ENCODE measurements around the gene ADAMTS8. TPM values are rescaled to one million over a fixed set of nuclear protein-coding genes. Genes with fewer than 3 reads are reported as not detected.

The ADAMTS8 gene
- polyA plus RNA-seq, 1 of the 3 experiments (the other 2 are of a cell fraction): not detected

DNA sequence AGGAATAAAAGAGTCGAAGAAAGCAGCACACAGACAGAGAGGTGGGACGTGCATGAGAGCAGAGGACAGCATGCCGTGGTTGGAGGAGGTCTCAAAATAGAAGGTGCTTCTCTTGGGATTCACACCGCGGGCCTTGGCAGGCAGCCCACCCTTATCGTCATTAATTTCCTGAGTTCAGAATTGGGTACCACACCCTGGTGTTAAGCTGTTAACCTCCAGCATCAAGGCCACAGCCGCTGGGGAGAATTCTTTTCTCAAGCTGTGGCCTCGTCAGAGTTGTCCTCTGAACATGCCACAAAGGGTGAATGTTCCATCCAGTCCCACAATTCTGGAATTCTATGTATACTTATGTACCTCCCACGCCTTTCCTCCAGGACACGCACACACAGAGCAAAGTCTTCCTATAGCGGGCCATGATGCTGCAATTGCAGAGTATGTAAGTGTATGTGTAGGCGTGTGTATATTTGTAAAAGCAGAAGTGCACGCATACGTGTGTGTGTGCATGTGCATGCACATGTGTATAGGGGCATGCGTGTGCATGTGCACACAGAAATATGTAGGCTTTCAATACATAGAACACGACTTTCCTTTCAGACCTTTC lies 39.0 kb downstream of the ADAMTS8 start:
- H3K4me3 ChIP-seq (ENCODE audit: low read depth in 2 of 2, low read length in 1 of 2): no peak overlapping the region
- no peak overlapping the region for H2AFZ ChIP-seq (ENCODE audit: low read depth)
- H4K20me1 ChIP-seq (ENCODE audit: insufficient read depth): no peaks in the 10 kb centered on the region
- H3K4me1 ChIP-seq (ENCODE audit: control insufficient read depth in 1 of 2, insufficient read depth in 2 of 2, low read depth in 1 of 2, low read length in 1 of 2): no peaks in the 10 kb centered on the region; a peak in 1 of 4 replicates
- ChIA-PET POLR2A (no interaction called here), CTCF (interaction anchor here (1.2 to 2.3 kb wide), 3 partner anchors 41 to 477 kb away, joined by 3 to 5 read pairs (median 3); no protein-coding TSS in a partner anchor)
- no peaks in the 10 kb centered on the region for H3K9me2 ChIP-seq
- H3K4me2 ChIP-seq: no peak overlapping the region
- no peaks in the 10 kb centered on the region for H3K79me2 ChIP-seq (ENCODE audit: insufficient read depth)
- no peaks in the 10 kb centered on the region for H3K36me3 ChIP-seq (replicated peaks in 1 of 2; ENCODE audit: control insufficient read depth in 1 of 2, insufficient read depth in 2 of 2, low read length in 1 of 2)
- H3F3A ChIP-seq (replicated peaks; ENCODE audit: insufficient read depth): no peaks in the 10 kb centered on the region
- no peaks in the 10 kb centered on the region for H3K9me3 ChIP-seq
- no peak overlapping the region for H3K27ac ChIP-seq (ENCODE audit: low read depth in 2 of 2, low read length in 1 of 2)
- H3K27me3 ChIP-seq (ENCODE audit: insufficient read depth): no peaks in the 10 kb centered on the region; the same call in 1 of the 2 replicates
- WGBS (ENCODE audit: low lambda C conversion rate): 78% methylated on average over 13 of the region's 16 CpGs
- TF ChIP-seq SIN3A (IDR thresholded peaks at IDR 0.05; ENCODE audit: borderline replicate concordance, low read depth, low read length): no peak
- TF ChIP-seq FOSL2 (IDR thresholded peaks at IDR 0.05; ENCODE audit: borderline replicate concordance, low read depth): no peak
- TF ChIP-seq CHD2 (IDR thresholded peaks at IDR 0.05; ENCODE audit: low read length, partially characterized antibody): no peak
- TF ChIP-seq EP300 (IDR thresholded peaks at IDR 0.05; ENCODE audit: borderline replicate concordance in 1 of 2, low read depth in 1 of 2, low read length in 1 of 2): no peak
- no peak for TF ChIP-seq MEF2A (IDR thresholded peaks at IDR 0.05; ENCODE audit: borderline replicate concordance, low read depth)
- no peak for TF ChIP-seq RXRA (IDR thresholded peaks at IDR 0.05; ENCODE audit: borderline replicate concordance, low read depth)
- TF ChIP-seq RCOR1 (IDR thresholded peaks at IDR 0.05; ENCODE audit: low read length): no peak
- TF ChIP-seq TEAD4 (IDR thresholded peaks at IDR 0.05; ENCODE audit: borderline replicate concordance, insufficient read depth): no peak
- no peak for TF ChIP-seq SMC3 (IDR thresholded peaks at IDR 0.05; ENCODE audit: low read depth, low read length)
- no peak for TF ChIP-seq TAF1 (IDR thresholded peaks at IDR 0.05; ENCODE audit: borderline replicate concordance, low read depth, low read length)
- no peak for TF ChIP-seq RAD21 (IDR thresholded peaks at IDR 0.05; ENCODE audit: low read length)
- TF ChIP-seq EZH2phosphoT487 (IDR thresholded peaks at IDR 0.05; ENCODE audit: borderline replicate concordance, low read depth): no peak
- no peak for TF ChIP-seq MXI1 (IDR thresholded peaks at IDR 0.05; ENCODE audit: low read depth, low read length)
- TF ChIP-seq RFX5 (IDR thresholded peaks at IDR 0.05; ENCODE audit: low read length): no peak
- TF ChIP-seq FOXM1 (IDR thresholded peaks at IDR 0.05; ENCODE audit: low read depth): no peak
- no peak for DNase-seq
- no peak overlapping the region for H3K9ac ChIP-seq

GRCh38 chr11:130388607-130389205 lies 39.7 kb downstream of the ADAMTS8 start:
- Histone ChIP-seq H3K27me3 (ENCODE audit: insufficient read depth) (no peaks in the 10 kb centered on the region; the same call in 1 of the 2 replicates), H4K20me1 (ENCODE audit: insufficient read depth) (no peaks in the 10 kb centered on the region), H3F3A (replicated peaks; ENCODE audit: insufficient read depth) (no peaks in the 10 kb centered on the region), H3K9me2 (no peaks in the 10 kb centered on the region), H3K4me2 (no peak overlapping the region), H3K9me3 (no peaks in the 10 kb centered on the region), H3K36me3 (replicated peaks in 1 of 2; ENCODE audit: control insufficient read depth in 1 of 2, insufficient read depth in 2 of 2, low read length in 1 of 2) (no peaks in the 10 kb centered on the region), H3K27ac (ENCODE audit: low read depth in 2 of 2, low read length in 1 of 2) (no peak overlapping the region), H2AFZ (ENCODE audit: low read depth) (no peak overlapping the region), H3K9ac (no peak overlapping the region), H3K4me1 (ENCODE audit: control insufficient read depth in 1 of 2, insufficient read depth in 2 of 2, low read depth in 1 of 2, low read length in 1 of 2) (no peaks in the 10 kb centered on the region; a peak in 1 of 4 replicates), H3K79me2 (ENCODE audit: insufficient read depth) (no peaks in the 10 kb centered on the region), H3K4me3 (ENCODE audit: low read depth in 2 of 2, low read length in 1 of 2) (no peak overlapping the region)
- ChIA-PET POLR2A (no interaction called here), CTCF (interaction anchor here (2.3 kb wide), 1 partner anchor 473 kb away, joined by 5 read pairs; no protein-coding TSS in a partner anchor)
- TF ChIP-seq GATA2 (CRISPR knock-in tag; IDR thresholded peaks at IDR 0.05) (no peak), SIN3A (IDR thresholded peaks at IDR 0.05; ENCODE audit: borderline replicate concordance, low read depth, low read length) (no peak), POLR2AphosphoS5 (IDR thresholded peaks at IDR 0.05; ENCODE audit: low read depth, low read length) (no peak), TCF12 (IDR thresholded peaks at IDR 0.05) (no peak), CTCF (IDR thresholded peaks at IDR 0.05) (no peak), SMC3 (IDR thresholded peaks at IDR 0.05; ENCODE audit: low read depth, low read length) (no peak), MAX (IDR thresholded peaks at IDR 0.05; ENCODE audit: low read depth) (no peak), RAD21 (IDR thresholded peaks at IDR 0.05; ENCODE audit: low read length) (no peak), FOSL2 (IDR thresholded peaks at IDR 0.05; ENCODE audit: borderline replicate concordance, low read depth) (no peak), NRF1 (IDR thresholded peaks at IDR 0.05; ENCODE audit: low read depth, low read length) (no peak), ELF1 (IDR thresholded peaks at IDR 0.05) (no peak)
- WGBS (ENCODE audit: low lambda C conversion rate): 81% methylated on average over 11 of the region's 11 CpGs
- DNase-seq: no peak
